Chondrocyte (in vitro differentiated cells): Measurements from ENCODE around the gene OR6N1. TPM values are rescaled to one million over a fixed set of nuclear protein-coding genes. Genes with fewer than 3 reads are reported as not detected.

Experiments used
- DNase-seq: peaks from one replicate; pipeline ENCODE4 v3.0.0; 2021; ENCODE audit warnings: mixed read lengths, low spot score
- H3K27ac Mint-ChIP-seq: one replicate; pipeline ENCODE4 v1.8.0; 2021; ENCODE audit warnings: mild to moderate bottlenecking, moderate library complexity, mixed read lengths; ENCODE audit not compliant: unreplicated experiment
- H3K27me3 Mint-ChIP-seq: 2 replicates; pipeline ENCODE4 v1.8.0; 2021; ENCODE audit warnings: low read depth, mixed read lengths
- H3K36me3 Mint-ChIP-seq: 2 replicates; pipeline ENCODE4 v1.8.0; 2021; ENCODE audit warnings: low read depth, mixed read lengths
- H3K4me1 Mint-ChIP-seq: 2 replicates; pipeline ENCODE4 v1.8.0; 2021; ENCODE audit warnings: low read depth, mild to moderate bottlenecking, mixed read lengths
- H3K4me3 Mint-ChIP-seq: one replicate; pipeline ENCODE4 v1.8.0; 2021; ENCODE audit warnings: mild to moderate bottlenecking, moderate library complexity, mixed read lengths; ENCODE audit not compliant: unreplicated experiment
- H3K9me3 Mint-ChIP-seq: 2 replicates; pipeline ENCODE4 v1.8.0; 2021; ENCODE audit warnings: low read depth, mixed read lengths
- total RNA-seq: library from RNA; stranded (reverse); gene quantifications from 3 replicates; pipeline ENCODE4 v1.2.1, GENCODE V29; 2021
- TF ChIP-seq, protein P1 (sequence below): fragments of 200-600 bp; sonication (generic); IDR thresholded peaks from 2 replicates; pipeline ENCODE4 v1.5.0; 2021; ENCODE audit warnings: antibody characterized with exemption, mild to moderate bottlenecking, moderate library complexity

The OR6N1 gene
- total RNA-seq, 1 donor from 2014 or later = not detected

DNA sequence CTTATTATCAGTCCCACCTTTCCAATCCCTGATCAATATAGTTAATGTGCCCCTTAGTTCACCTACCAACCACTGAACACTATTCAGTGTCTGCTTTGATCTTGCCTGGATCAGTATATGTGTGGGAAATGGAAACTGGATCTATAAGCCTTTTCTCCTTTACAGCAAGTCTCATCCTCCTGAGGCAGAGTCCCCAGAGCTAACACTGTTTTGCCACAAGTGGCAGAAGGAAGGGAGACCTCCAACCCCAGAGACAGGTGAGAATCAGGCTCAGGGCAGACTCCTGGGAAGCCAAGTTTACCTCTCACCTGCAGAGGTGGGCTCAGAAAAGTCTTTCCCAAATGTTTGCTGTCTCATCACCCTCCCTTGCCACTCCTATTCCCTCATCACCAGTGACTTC lies 9.1 kb upstream of the OR6N1 start, which contains the start of gene OR6N2:
OR6N2 (minus strand) TSS at position 101 of the 400 bp plus-strand sequence. CDS start 3,569 bp downstream, outside the sequence.
- Mint-ChIP-seq H3K27me3 (peaks cover 4% of the 10 kb centered on the region), H3K9me3 (no peaks in the 10 kb centered on the region), H3K36me3 (no peaks in the 10 kb centered on the region), H3K4me3 (no peak within 1 kb of the TSS), H3K27ac (no peak within 1 kb of the TSS), H3K4me1 (no peaks in the 10 kb centered on the region)
- no peak for DNase-seq
- TF ChIP-seq, protein P1, sequence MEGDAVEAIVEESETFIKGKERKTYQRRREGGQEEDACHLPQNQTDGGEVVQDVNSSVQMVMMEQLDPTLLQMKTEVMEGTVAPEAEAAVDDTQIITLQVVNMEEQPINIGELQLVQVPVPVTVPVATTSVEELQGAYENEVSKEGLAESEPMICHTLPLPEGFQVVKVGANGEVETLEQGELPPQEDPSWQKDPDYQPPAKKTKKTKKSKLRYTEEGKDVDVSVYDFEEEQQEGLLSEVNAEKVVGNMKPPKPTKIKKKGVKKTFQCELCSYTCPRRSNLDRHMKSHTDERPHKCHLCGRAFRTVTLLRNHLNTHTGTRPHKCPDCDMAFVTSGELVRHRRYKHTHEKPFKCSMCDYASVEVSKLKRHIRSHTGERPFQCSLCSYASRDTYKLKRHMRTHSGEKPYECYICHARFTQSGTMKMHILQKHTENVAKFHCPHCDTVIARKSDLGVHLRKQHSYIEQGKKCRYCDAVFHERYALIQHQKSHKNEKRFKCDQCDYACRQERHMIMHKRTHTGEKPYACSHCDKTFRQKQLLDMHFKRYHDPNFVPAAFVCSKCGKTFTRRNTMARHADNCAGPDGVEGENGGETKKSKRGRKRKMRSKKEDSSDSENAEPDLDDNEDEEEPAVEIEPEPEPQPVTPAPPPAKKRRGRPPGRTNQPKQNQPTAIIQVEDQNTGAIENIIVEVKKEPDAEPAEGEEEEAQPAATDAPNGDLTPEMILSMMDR = no peak

DNA sequence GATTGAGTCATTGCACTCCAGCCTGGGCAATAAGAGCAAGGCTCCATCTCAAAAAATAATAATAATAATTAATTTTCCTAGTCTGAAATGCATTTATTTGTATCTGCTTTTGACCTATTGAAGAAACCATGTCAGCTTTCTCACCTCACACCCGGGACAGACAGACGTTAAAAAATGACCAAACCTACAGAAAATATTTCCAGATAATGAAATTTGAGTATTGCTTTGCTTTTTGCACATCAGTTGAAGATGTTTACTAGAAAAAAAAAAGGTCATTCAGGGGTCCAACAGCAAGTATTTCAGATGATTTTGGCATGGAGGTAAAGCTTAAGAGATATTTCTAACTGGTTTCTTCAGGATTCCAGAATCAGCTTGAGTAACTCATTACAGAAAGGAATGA lies 17.6 kb downstream of the OR6N1 start, which contains the start of gene OR6K6:
OR6K6 (plus strand) TSS at position 301 of the 400 bp plus-strand sequence. CDS start 168 bp downstream, outside the sequence.
- Mint-ChIP-seq H3K4me1 (no peaks in the 10 kb centered on the region), H3K9me3 (peaks cover 4% of the 10 kb centered on the region), H3K27ac (no peak within 1 kb of the TSS), H3K27me3 (no peaks in the 10 kb centered on the region), H3K36me3 (no peaks in the 10 kb centered on the region), H3K4me3 (no peak within 1 kb of the TSS)
- TF ChIP-seq, protein P1 = no peak
- no peak for DNase-seq

DNA sequence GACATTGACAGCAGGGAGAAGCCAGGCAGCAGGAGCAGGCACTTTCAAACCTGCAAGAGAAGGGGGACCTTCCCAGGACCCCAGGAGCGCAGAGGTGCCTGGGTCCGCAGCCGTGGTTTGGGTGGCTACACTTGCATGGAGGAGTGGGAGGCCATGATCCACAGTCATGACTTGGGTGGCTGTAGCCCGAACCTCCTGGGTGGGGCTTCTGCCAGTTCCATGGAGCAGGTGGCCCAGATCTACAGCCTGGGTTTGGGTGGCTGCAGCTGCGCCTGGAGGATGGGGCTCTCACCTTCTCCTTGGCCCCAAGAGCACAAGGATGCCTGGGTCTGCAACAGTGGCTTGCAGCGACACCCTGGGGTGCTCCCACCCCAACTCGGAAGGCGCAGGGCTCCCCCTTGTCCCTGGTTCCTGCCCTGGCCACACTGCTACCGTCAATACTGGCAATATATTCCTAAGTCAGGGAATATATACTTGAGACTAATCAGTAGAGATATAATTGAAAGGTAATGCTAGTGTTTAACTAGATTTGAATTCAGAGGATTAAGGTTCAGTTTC lies 19.8 kb downstream of the OR6N1 start:
- Mint-ChIP-seq H3K4me3 (no peak overlapping the region), H3K4me1 (no peaks in the 10 kb centered on the region), H3K27me3 (no peaks in the 10 kb centered on the region), H3K36me3 (no peaks in the 10 kb centered on the region), H3K9me3 (no peaks in the 10 kb centered on the region), H3K27ac (no peak overlapping the region)
- TF ChIP-seq, protein P1 = no peak
- DNase-seq = no peak

DNA sequence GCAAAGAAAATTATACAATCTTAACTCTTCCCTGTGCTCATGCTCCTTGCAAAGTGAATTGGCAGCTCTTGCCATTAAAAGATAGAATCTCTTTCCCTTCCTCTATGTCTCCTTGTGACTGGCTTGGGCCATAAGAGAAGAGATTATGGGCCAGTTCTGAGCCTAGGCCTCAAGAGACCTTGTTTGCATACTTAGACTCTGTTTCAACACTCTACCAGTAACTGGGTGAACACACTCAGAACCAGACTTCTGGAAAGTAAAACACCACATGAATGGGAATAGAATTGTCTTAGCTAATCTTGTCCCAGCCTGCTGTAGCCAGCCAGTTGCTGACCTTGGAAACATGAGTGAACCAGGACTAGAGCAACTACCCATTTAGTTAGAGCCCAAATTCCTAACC lies 36.1 kb downstream of the OR6N1 start:
- H3K4me3 Mint-ChIP-seq = no peak overlapping the region

GRCh38 chr1:158732524-158732923 lies 39.5 kb downstream of the OR6N1 start:
- no peaks in the 10 kb centered on the region for H3K4me1 Mint-ChIP-seq
- H3K27me3 Mint-ChIP-seq = peaks cover 2% of the 10 kb centered on the region
- no peaks in the 10 kb centered on the region for H3K36me3 Mint-ChIP-seq

More for the DNA sequence above, 36.1 kb downstream of the OR6N1 start:
- peaks cover 5% of the 10 kb centered on the region for H3K27me3 Mint-ChIP-seq
- H3K27ac Mint-ChIP-seq = no peak overlapping the region
- no peaks in the 10 kb centered on the region for H3K36me3 Mint-ChIP-seq
- TF ChIP-seq, protein P1 = no peak
- no peak for DNase-seq
- H3K4me1 Mint-ChIP-seq = no peaks in the 10 kb centered on the region
- no peaks in the 10 kb centered on the region for H3K9me3 Mint-ChIP-seq

More at GRCh38 chr1:158732524-158732923, 39.5 kb downstream of the OR6N1 start:
- no peak for DNase-seq
- no peak overlapping the region for H3K27ac Mint-ChIP-seq
- TF ChIP-seq, protein P1 = no peak
- H3K4me3 Mint-ChIP-seq = no peak overlapping the region
- no peaks in the 10 kb centered on the region for H3K9me3 Mint-ChIP-seq
